RWPE1 (cell line): ENCODE data around the gene PTRH1.

Experiments used
- CTCF ChIA-PET: fragments of 350-600 bp; sonication (Branson Sonifier 250); formaldehyde crosslinking; extraction: SDS; loops from one replicate; lab custom pipeline; 2021; lab: Yijun Ruan, JAX
- POLR2A ChIA-PET: fragments of 400-600 bp; formaldehyde crosslinking; extraction: SDS; loops from one replicate; lab custom pipeline; 2020; ENCODE audit warnings: antibody characterized with exemption; ENCODE audit not compliant: low non-redundant PET; lab: Yijun Ruan, JAX
- DNase-seq: peaks from one replicate; pipeline ENCODE4 v3.0.0; 2012; ENCODE audit warnings: low spot score
- H3K27ac ChIP-seq: fragments of 450-650 bp; 2 replicates; pipeline ENCODE4 v1.5.1; 2017
- TF ChIP-seq, protein P1 (sequence below): fragments of 450-650 bp; conservative IDR thresholded peaks from 2 replicates; pipeline ENCODE4 v1.5.1; 2017; ENCODE audit warnings: low read depth, mild to moderate bottlenecking

Gene PTRH1

DNA sequence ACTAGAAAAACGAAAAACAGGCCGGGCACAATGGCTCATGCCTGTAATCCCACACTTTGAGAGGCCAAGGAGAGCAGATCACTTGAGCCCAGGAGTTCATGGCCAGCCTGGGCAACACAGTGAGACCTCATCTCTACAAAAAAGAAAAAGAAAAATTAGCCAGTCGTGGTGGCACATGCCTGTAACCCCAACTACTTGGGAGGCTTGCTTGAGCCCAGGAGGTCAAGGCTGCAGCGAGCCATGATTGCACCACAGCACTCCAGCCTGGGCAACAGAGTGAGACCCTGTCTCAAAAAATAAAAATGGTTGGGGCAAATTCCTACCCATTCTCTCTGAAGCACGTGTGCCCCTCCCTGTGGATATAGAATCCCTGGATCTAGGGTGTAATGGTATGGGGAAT is 17.1 kb downstream of the PTRH1 start:
- H3K27ac ChIP-seq = no peak overlapping the region
- TF ChIP-seq, protein P1, sequence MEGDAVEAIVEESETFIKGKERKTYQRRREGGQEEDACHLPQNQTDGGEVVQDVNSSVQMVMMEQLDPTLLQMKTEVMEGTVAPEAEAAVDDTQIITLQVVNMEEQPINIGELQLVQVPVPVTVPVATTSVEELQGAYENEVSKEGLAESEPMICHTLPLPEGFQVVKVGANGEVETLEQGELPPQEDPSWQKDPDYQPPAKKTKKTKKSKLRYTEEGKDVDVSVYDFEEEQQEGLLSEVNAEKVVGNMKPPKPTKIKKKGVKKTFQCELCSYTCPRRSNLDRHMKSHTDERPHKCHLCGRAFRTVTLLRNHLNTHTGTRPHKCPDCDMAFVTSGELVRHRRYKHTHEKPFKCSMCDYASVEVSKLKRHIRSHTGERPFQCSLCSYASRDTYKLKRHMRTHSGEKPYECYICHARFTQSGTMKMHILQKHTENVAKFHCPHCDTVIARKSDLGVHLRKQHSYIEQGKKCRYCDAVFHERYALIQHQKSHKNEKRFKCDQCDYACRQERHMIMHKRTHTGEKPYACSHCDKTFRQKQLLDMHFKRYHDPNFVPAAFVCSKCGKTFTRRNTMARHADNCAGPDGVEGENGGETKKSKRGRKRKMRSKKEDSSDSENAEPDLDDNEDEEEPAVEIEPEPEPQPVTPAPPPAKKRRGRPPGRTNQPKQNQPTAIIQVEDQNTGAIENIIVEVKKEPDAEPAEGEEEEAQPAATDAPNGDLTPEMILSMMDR = no peak
- POLR2A ChIA-PET = no interaction called here
- DNase-seq = no peak
- CTCF ChIA-PET = no interaction called here

DNA sequence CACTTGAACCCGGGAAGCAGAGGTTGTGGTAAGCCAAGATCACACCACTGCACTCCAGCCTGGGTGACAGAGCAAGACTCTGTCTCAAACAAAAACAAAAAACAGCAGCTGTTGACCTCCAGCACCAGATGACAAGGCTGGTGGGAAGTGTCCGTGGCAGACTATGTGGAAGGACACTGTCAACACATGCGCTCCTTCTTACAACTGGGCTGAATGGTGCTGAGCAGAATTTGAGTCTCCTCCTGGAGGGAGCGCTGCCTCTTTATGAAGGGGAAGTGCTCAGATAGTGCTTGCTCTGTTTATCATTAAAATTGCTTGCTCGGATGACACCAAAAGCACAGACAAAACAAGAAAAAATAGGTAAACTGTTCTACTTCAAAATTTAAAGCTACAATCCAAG is 17.9 kb downstream of the PTRH1 start:
- TF ChIP-seq, protein P1 = no peak
- 0 out of 2 replicates have a peak overlapping the region, but pooled peaks have one; percentile 0 for H3K27ac ChIP-seq
- POLR2A ChIA-PET = no interaction called here
- DNase-seq = no peak
- CTCF ChIA-PET = no interaction called here

DNA sequence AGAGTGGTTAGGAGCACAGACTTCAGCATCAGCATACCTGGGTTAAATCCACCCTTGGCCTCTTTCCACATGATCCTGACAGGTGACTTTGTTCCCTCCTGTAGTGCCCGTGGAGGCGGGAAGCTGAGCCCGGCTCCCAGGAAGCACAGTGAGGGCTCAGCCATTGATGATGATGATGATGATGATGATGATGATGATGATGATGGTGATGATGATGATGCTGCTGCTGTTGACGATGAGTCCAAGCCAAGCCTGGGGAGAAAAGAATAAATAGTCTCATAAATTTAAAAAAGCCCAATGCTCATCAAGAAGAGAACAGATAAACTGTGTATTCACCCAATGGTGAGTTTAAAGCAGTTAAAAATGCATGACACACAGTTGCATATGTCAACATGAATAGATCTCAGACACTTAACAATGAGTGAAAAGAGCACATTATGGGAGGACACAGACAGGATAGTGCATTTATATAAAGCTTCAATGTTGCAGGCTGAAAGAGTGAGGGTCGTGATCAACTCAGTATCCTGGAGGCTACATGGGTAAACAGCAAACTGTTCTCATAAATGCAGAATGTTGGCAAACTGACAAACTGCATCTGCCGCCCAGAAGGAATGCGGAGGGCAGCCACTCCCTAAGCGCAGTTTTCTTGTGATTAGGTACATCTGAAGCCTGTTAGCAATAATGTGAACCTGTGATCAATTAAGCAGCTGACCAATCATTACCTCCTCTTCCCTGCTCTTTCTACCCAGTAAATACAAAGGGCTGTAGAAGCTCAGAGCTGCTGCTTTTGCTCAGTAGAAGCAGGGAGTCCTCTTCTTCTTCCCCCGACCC is 20.4 kb downstream of the PTRH1 start:
- ChIA-PET POLR2A (no interaction called here), CTCF (no interaction called here)
- H3K27ac ChIP-seq = no peak overlapping the region
- no peak for DNase-seq
- TF ChIP-seq, protein P1 = no peak

DNA sequence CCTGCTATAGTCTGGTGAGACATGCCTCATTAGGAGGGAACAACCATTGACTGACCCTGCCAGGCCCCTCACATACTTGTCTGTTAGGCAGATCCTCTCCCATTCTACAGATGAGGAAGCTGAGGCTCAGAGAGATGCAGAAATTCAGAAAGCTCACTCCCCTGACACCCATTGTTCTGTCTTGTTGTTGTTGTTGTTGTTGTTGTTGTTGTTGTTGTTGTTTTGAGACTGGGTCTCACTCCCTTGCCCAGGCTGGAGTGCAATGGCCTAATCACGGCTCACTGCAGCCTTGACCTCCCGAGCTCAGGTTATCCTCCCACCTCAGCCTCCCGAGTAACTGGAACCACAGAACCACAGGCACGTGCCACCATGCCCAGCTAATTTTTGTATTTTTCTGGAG is 21.8 kb downstream of the PTRH1 start:
- ChIA-PET CTCF (interaction anchor here (0.6 to 1.3 kb wide), 2 partner anchors 14 to 53 kb away, joined by 3 read pairs; no protein-coding TSS in a partner anchor), POLR2A (no interaction called here)
- H3K27ac ChIP-seq = no peak overlapping the region
- TF ChIP-seq, protein P1 = no peak
- DNase-seq = no peak

DNA sequence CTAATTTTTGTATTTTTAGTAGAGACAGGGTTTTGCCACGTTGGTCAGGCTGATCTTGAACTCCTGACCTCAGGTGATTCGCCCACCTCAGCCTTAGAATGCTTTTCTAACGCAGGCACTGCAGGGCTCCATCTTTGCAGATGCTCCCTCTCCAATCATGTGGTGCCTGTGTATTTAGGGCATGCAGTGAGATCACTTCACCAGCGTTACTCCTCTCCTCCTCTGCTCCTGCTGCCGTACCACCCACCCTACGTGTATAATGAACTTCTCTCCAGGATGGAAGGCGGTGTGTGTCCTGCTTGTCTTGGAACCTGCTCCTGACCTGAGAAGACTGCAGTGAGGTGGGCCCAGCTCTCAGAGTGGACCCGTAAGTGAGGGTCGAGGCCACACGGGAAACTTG is 22.3 kb downstream of the PTRH1 start:
- ChIA-PET CTCF (interaction anchor here (1.3 kb wide), 1 partner anchor 13 kb away, joined by 3 read pairs; no protein-coding TSS in a partner anchor), POLR2A (no interaction called here)
- H3K27ac ChIP-seq = no peak overlapping the region
- DNase-seq = no peak
- TF ChIP-seq, protein P1 = no peak

DNA sequence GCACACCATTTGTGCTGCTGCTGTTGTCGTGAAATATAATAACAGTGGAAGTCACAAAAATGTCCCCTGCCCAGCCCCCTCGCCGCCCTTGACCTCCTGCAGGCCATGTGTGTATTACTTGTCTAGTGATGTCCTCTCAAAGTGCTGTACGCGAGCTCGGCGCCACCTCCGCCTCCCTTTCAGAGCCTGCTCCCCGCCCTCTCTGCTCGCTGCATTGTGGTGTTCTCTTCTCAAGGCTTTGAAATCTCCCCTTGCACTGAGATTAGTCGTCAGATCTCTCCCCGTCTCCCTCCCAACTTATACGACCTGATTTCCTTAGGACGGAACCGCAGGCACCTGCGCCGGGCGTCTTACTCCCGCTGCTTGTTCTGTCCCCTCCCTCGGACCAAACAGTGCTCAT is 23.4 kb downstream of the PTRH1 start:
- POLR2A ChIA-PET = interaction anchor here (0.7 kb wide), 1 partner anchor 29 kb away, joined by 3 read pairs; no protein-coding TSS in a partner anchor
- CTCF ChIA-PET = no interaction called here
- H3K27ac ChIP-seq = no peak overlapping the region
- no peak for DNase-seq
- TF ChIP-seq, protein P1 = no peak
